MCF 10A (cell line): ENCODE data around the gene CRB2. TPM values are rescaled to one million over a fixed set of nuclear protein-coding genes. Genes with fewer than 3 reads are reported as not detected.

Source experiments
- BruUV-seq: library from RNA; stranded (reverse); fragments of 400-500 nt; replicated peaks from 2 replicates; lab custom pipeline; 2021; lab: Mats Ljungman, UMichigan
- CTCF ChIA-PET: fragments of 300-600 bp; sonication (Branson Sonifier 250); formaldehyde crosslinking; extraction: SDS; loops from one replicate; lab custom pipeline; 2021; ENCODE audit warnings: antibody characterized with exemption, inconsistent platforms; lab: Yijun Ruan, JAX
- POLR2A ChIA-PET: fragments of 300-600, 350-650 bp; sonication (Branson Sonifier 250); formaldehyde crosslinking; extraction: SDS; loops from one replicate; lab custom pipeline; 2020; ENCODE audit warnings: antibody characterized with exemption, inconsistent platforms; lab: Yijun Ruan, JAX
- DNase-seq: peaks from one replicate; pipeline ENCODE4 v3.0.0-alpha.2; 2018; ENCODE audit not compliant: unreplicated experiment
- H3K27ac Mint-ChIP-seq: one replicate; pipeline ENCODE4 v1.8.0; 2022; ENCODE audit warnings: mild to moderate bottlenecking, low read depth, mixed read lengths; ENCODE audit not compliant: unreplicated experiment
- H3K27me3 Mint-ChIP-seq: one replicate; pipeline ENCODE4 v1.8.0; 2022; ENCODE audit warnings: mixed read lengths; ENCODE audit not compliant: insufficient read depth, unreplicated experiment
- H3K36me3 Mint-ChIP-seq: one replicate; pipeline ENCODE4 v1.8.0; 2022; ENCODE audit warnings: mild to moderate bottlenecking, moderate library complexity, mixed read lengths; ENCODE audit not compliant: insufficient read depth, unreplicated experiment
- H3K4me1 Mint-ChIP-seq: one replicate; pipeline ENCODE4 v1.8.0; 2022; ENCODE audit warnings: mixed read lengths; ENCODE audit not compliant: insufficient read depth, unreplicated experiment
- H3K4me3 Mint-ChIP-seq: one replicate; pipeline ENCODE4 v1.8.0; 2022; ENCODE audit warnings: mild to moderate bottlenecking, moderate library complexity, mixed read lengths; ENCODE audit not compliant: unreplicated experiment
- H3K9me3 Mint-ChIP-seq: one replicate; pipeline ENCODE4 v1.8.0; 2022; ENCODE audit warnings: mixed read lengths; ENCODE audit not compliant: unreplicated experiment
- intact Hi-C: fragments of 100-400 bp; cut with micrococcal nuclease; formaldehyde crosslinking; loops from 2 replicates; pipeline ENCODE4 v1.14.1; 2022
- total RNA-seq: library from RNA; stranded (reverse); gene quantifications from 2 replicates; pipeline ENCODE4 v1.2.3, GENCODE V29; 2022
- TF ChIP-seq, protein P1 (sequence below): fragments of 200-600 bp; IDR thresholded peaks from one replicate; pipeline ENCODE4 v1.8.0; 2022; ENCODE audit warnings: antibody characterized with exemption, mild to moderate bottlenecking; ENCODE audit not compliant: unreplicated experiment

CRB2 gene
- total RNA-seq, 1 experiment from 2014 or later: not detected

DNA sequence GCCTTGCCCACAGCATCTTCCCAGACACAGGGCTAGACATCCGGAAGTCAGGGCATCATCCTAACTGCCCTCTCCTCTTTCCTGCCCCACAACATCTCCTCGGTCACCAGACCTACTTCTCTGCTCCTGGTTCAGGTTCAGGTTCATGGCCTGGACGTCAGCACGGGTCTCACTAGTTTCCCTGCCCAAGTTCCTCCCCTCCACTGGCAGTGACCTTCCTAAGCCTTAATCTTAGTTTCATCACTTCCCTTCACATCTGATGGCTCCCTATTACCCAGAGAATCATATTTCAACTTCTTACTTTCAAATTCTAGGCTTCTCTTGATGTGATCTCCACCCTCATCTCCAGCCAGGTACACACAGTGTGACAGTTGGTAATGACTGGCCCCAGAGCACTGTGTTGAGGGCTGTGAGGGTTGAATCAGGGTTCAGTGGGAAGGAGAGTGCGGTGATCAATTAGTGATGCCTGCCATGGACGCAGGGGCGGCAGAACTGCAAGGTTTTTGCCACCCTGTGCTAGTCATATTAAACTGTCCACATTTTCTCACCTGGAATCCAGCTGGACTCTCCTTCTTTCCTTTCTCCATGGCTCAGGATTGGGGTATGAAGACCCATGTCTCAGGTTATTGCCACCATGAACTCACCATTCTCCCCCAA, 34.3 kb upstream of the CRB2 start:
- H3K36me3 Mint-ChIP-seq: no peaks in the 10 kb centered on the region
- TF ChIP-seq, protein P1, sequence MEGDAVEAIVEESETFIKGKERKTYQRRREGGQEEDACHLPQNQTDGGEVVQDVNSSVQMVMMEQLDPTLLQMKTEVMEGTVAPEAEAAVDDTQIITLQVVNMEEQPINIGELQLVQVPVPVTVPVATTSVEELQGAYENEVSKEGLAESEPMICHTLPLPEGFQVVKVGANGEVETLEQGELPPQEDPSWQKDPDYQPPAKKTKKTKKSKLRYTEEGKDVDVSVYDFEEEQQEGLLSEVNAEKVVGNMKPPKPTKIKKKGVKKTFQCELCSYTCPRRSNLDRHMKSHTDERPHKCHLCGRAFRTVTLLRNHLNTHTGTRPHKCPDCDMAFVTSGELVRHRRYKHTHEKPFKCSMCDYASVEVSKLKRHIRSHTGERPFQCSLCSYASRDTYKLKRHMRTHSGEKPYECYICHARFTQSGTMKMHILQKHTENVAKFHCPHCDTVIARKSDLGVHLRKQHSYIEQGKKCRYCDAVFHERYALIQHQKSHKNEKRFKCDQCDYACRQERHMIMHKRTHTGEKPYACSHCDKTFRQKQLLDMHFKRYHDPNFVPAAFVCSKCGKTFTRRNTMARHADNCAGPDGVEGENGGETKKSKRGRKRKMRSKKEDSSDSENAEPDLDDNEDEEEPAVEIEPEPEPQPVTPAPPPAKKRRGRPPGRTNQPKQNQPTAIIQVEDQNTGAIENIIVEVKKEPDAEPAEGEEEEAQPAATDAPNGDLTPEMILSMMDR: no peak
- peaks cover 34% of the 10 kb centered on the region for H3K27me3 Mint-ChIP-seq
- no peaks in the 10 kb centered on the region for H3K9me3 Mint-ChIP-seq
- intact Hi-C loops: no loop called here
- no peaks in the 10 kb centered on the region for H3K4me1 Mint-ChIP-seq
- ChIA-PET POLR2A (no interaction called here), CTCF (interaction anchor here (0.7 kb wide), 1 partner anchor 61 kb away, joined by 3 read pairs; no protein-coding TSS in a partner anchor)
- DNase-seq: no peak
- no peak overlapping the region for H3K27ac Mint-ChIP-seq
- BruUV-seq: no TSS peak
- no peak overlapping the region for H3K4me3 Mint-ChIP-seq

DNA sequence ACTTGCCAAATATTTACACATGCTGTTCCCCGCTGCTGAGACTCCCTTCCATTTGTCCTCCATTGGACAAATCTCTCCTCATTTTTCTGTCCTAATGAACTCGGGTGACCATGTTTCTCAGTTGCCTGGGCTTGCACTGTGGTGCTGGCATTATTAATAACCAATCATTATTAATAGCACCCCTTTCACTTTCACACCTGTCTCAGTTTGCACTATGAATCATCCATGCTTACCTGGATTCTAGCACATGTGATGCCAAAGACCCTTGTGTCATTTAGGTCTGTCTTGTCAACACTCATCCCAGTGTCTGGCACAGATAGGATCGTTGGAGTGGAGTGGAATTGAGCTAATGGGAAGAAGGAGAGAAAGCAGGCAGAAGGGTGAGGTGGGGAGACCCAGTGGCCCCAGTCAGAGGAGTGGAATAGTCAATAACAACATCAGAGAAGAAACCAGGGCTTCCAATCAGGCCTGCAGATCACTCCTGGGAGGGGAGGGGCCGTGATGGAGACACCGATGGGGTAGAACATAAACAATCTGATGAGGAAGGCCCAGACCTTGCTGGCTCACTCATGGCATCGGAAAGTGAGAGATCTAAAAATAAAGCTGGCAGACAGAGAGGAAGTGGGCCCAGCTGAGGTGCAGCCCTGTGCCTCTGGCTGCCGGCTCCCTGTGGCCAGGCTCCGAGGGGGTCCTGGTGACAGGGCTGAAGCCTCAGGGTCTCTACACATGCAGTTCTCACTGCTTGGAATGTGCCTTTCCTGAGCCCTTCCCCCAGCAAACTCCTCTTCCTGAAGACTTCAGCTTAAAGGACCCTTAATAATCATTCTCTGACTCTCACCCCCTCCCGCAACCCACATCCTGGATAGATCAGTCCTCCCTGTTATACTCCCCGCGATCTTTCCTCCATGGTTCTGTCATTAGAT, 33.5 kb upstream of the CRB2 start:
- ChIA-PET POLR2A (interaction anchor here (0.5 kb wide), 1 partner anchor 219 kb away, joined by 3 read pairs; no protein-coding TSS in a partner anchor), CTCF (no interaction called here)
- peaks cover 34% of the 10 kb centered on the region for H3K27me3 Mint-ChIP-seq
- no peaks in the 10 kb centered on the region for H3K36me3 Mint-ChIP-seq
- TF ChIP-seq, protein P1: no peak
- no peak for DNase-seq
- no peaks in the 10 kb centered on the region for H3K9me3 Mint-ChIP-seq
- H3K27ac Mint-ChIP-seq: no peak overlapping the region
- no peaks in the 10 kb centered on the region for H3K4me1 Mint-ChIP-seq
- intact Hi-C loops: no loop called here
- H3K4me3 Mint-ChIP-seq: no peak overlapping the region
- no TSS peak for BruUV-seq

DNA sequence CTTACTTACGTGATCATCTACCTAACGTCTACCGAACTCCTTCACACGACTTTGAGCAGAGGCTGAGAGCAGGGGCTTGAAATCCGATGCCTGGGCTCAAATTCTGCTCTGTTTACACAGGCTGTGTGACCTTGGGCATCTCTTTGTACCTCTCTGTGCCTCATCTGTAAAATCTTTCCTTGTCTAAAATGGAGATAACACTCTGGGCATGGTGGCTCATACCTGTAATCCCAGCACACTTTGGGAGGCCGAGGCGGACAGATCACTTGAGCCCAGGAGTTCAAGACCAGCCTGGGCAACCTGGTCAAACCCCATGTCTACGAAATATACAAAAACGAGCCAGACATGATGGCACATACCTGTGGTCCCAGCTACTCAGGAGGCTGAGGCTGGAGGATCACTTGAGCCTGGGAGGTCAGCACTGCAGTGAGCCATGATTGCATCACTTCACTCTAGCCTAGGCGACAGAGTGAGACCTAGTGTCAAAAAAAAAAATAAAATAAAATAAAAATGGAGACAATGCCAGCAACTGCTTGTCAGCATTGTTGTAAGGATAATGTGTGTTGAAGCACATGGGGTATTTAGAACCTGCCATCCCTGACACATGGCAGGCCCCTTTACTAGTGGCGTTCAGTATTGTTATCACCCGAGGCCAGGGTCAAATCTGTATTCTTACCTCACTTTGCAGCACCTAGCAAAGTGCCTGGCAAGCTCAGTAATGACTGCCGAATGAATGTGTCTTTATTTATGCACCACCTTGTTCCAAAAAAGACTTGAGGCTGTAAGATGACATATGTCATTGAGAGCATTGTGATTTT, 32.6 kb upstream of the CRB2 start:
- H3K27me3 Mint-ChIP-seq: peaks cover 32% of the 10 kb centered on the region
- no peaks in the 10 kb centered on the region for H3K9me3 Mint-ChIP-seq
- no TSS peak for BruUV-seq
- CTCF ChIA-PET: interaction anchor here (0.6 to 1.0 kb wide), 3 partner anchors 53 to 218 kb away, joined by 3 to 4 read pairs (median 3); no protein-coding TSS in a partner anchor
- no peak overlapping the region for H3K27ac Mint-ChIP-seq
- no peak for DNase-seq
- POLR2A ChIA-PET: interaction anchor here (0.5 kb wide), 1 partner anchor 220 kb away, joined by 3 read pairs; no protein-coding TSS in a partner anchor
- no peaks in the 10 kb centered on the region for H3K4me1 Mint-ChIP-seq
- intact Hi-C loops: no loop called here
- H3K36me3 Mint-ChIP-seq: no peaks in the 10 kb centered on the region
- H3K4me3 Mint-ChIP-seq: no peak overlapping the region
- TF ChIP-seq, protein P1: no peak
